SW 1271 (cell line): Measurements from ENCODE around the gene LRRC18.

Source experiments
- DNase-seq, 2 experiments: peaks; one replicate each; lab custom pipeline; 2025; lab: John Stamatoyannopoulos, UW

LRRC18 gene

DNA sequence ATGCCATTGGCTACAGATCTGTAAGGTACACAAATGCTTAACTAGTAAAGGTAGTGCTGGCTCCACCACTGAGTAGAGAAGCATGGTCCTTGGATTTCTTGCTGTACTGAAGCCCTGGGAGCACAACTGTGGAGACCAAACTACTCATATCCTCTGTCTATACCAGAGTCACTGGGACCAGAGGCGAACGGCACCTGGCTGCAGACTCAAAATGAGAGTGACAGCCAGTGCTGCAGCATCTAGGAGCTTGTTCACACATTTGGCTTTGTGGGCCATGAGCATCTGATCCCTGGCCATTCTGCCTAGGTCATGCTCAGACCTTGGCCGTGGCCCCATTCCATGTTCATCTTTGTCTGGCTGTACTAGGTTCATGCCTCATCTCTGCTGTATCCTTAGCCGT, 31.9 kb downstream of the LRRC18 start:
- no peak for DNase-seq

GRCh38 chr10:48906841-48907240, 32.8 kb downstream of the LRRC18 start:
- no peak for DNase-seq

DNA sequence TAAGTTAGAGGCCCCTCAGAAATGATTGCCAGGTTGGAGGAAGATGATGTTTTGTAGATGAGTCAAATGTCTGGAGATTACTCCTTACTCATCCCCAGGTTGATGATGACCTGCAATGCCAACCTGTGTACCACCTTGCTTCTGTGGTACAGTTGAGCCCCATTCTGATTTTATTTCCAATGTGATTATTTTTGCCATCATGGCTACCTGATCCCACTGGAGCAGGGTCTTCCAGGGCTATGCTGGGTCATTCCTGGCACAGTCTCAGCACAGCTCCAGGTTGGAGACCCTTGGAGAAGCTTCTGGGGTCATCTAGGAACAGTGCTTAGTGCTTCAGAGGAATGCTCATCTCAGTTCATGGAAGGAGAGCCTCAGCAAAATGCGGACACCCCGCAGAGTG, 34.3 kb downstream of the LRRC18 start:
- DNase-seq, result no peak

GRCh38 chr10:48904861-48905260, 34.8 kb downstream of the LRRC18 start:
- DNase-seq, result no peak

GRCh38 chr10:48903151-48903550, 36.5 kb downstream of the LRRC18 start:
- DNase-seq, result no peak

DNA sequence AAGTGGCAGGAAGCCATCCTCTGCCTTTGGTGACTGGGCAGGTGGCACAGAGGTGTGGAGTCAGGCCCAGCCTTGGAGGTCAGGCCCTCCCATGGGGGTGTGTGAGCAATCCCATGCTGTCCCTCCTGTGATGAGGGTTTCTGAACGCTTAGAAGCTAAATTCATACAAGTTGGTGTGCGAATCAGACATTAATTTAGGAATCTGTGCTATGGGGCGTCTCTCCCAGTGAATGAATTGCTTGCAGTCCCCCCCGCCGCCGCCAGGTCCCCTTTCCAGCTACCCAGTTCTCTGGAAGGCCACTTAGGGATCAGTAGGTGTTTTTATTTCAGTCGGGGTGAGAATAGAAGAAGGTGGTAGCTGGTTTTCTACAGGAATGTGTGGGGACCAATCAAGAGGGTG, 37.5 kb downstream of the LRRC18 start:
- no peak for DNase-seq

DNA sequence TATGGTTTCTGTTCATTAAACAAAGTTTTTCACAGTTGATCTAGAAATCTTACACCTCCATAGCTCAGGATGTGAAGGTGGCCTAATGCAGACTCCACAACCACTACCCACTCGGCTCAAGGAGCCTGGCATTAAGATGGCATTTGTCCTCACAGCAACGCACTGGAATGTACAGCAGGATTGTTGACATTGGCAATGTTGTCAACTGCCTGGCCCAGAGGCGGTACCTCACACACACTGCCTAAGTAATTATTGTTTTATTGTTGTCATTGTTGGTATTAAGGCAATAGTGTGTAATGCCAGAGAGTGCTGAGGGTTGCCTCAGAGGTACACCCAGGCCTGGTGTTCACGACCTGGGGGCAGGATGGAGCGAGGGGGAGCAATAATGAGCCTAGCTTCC, 38.3 kb downstream of the LRRC18 start:
- no peak for DNase-seq

GRCh38 chr10:48900371-48900801, 39.3 kb downstream of the LRRC18 start:
- no peak for DNase-seq

- DNase-seq, result no peak
These were observed 39.9 kb downstream of the LRRC18 start for GRCh38 chr10:48899781-48900180.

DNA sequence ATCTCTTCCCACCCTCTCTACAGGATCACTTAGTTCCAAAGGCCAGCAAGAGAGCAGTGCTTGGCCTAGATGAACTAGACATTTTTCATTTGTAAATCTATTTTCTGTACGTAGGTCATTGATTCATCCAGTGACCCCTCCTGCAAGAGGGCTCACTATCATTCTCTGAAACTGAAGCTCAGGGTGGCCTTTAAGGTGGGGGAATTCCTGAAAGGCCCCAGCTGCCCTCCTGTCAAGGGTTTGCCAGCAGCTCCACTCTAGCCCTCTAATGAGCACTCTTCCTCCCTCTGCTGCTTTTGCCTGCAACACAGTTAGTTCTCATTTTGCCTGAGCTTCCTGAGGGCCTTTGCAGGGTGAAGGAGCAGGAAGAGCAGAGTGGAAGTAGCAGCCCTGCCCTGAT, 41.2 kb downstream of the LRRC18 start:
- DNase-seq, result no peak

DNA sequence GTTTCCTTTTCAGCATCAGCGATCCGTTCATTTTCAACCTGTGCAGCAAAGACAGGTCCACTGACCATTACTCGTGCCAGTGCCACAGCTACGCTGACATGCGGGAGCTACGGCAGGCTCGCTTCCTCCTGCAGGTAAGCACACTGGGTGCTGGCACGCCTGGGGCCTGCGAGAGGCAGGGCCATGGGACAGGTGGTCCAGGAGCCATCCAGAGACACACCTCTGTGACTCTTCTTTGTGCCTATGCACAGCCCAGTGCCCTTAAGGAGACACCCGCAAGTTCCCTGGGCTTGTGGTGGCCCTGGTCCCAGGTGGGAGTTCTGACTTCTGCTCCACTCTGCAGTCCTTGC, 42.2 kb downstream of the LRRC18 start:
- no peak for DNase-seq

GRCh38 chr10:48896756-48897440, 42.7 kb downstream of the LRRC18 start:
- DNase-seq, result no peak

DNA sequence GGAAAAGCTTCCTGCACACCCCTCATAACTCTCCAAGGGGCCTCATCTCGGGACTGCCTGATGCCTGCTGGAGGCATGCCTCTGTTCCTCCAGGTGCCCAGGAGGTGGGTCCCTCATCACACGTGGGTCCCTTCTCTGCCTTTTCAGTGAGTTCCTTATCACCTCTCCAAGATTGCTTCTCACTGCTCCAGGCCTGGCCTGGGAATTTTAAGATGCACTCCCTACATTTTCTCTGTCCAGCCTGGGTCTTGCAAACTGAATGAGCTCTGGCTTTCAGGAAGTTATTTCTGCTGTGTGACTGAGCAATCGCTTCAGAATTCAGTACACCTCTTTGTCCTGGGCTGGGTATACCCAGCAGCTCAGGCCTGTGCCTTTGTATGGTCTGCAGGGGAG, 43.8 kb downstream of the LRRC18 start:
- DNase-seq, result no peak

GRCh38 chr10:48894911-48895802, 44.5 kb downstream of the LRRC18 start:
- DNase-seq, result no peak

GRCh38 chr10:48890888-48891850, 48.5 kb downstream of the LRRC18 start:
- no peak for DNase-seq

DNA sequence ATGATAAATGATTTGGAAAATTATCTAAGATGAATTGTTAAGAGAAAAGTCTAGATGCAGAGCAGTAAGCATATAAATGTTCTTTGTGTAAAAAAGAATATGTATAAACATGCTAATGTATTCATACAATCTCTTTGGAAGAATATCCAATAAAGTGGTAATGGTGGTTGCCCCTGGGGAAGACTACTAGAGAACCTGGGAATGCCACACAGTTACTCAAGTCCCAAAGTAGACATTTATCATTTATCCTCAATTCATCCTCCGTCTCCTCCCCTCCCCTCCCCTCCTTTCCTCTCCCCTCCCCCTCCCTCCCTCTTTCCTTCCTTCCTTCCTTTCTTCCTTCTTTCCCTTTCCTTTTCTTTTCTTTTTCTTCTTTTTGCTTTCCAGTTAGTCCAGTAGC, 51.7 kb downstream of the LRRC18 start:
- no peak for DNase-seq

GRCh38 chr10:48885376-48885775, 54.3 kb downstream of the LRRC18 start:
- DNase-seq, result peak in 1 of 2 experiments; percentile 18

GRCh38 chr10:48884179-48885045, 55.2 kb downstream of the LRRC18 start:
- DNase-seq, result no peak

DNA sequence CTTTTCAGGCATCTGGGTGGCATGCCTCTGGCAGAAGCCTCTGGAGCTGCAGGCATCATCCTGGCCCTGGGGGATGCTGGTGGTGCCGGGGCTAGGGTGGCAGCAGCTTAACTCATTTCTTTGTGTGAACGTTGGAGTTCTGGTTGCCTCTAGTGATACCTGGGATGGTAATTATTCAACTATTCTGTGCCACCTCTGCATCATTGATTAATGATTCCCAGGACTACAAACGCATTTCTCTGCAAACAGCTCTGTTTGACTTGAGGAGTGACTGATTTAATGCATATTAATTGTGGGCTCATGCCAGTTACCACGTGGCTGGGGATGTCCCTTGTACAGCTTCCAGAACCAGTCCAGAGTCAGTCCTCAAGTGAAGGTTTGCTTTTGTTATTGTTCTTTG, 55.9 kb downstream of the LRRC18 start:
- DNase-seq, result no peak

GRCh38 chr10:48882881-48883280, 56.8 kb downstream of the LRRC18 start:
- no peak for DNase-seq

GRCh38 chr10:48881937-48882336, 57.7 kb downstream of the LRRC18 start:
- DNase-seq, result no peak
